ENCODE results near the gene TTC31.

GRCh38 chr2:74504591-74504990 lies 21.7 kb downstream of the TTC31 start:
- TF ChIP-seq, protein P1, sequence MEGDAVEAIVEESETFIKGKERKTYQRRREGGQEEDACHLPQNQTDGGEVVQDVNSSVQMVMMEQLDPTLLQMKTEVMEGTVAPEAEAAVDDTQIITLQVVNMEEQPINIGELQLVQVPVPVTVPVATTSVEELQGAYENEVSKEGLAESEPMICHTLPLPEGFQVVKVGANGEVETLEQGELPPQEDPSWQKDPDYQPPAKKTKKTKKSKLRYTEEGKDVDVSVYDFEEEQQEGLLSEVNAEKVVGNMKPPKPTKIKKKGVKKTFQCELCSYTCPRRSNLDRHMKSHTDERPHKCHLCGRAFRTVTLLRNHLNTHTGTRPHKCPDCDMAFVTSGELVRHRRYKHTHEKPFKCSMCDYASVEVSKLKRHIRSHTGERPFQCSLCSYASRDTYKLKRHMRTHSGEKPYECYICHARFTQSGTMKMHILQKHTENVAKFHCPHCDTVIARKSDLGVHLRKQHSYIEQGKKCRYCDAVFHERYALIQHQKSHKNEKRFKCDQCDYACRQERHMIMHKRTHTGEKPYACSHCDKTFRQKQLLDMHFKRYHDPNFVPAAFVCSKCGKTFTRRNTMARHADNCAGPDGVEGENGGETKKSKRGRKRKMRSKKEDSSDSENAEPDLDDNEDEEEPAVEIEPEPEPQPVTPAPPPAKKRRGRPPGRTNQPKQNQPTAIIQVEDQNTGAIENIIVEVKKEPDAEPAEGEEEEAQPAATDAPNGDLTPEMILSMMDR (IDR thresholded peaks at IDR 0.05) = no peak
- no peak for TF ChIP-seq EZH2 (IDR thresholded peaks at IDR 0.05; ENCODE audit: borderline replicate concordance, insufficient read depth, low read depth, low read length, poor library complexity, severe bottlenecking)
